DOHH2 (cell line): ENCODE measurements around the gene CLRN3.

ENCODE experiments used
- H3F3A ChIP-seq: fragments of 200-600 bp; sonication (generic), shearing (Covaris generic); 2 replicates; pipeline ENCODE4 v1.6.0; 2016; ENCODE audit warnings: antibody characterized with exemption, mild to moderate bottlenecking; ENCODE audit not compliant: control insufficient read depth, insufficient read depth
- H3K27ac ChIP-seq: fragments of 200-600 bp; sonication (generic); 2 replicates; pipeline ENCODE4 v1.5.1; 2014; ENCODE audit warnings: low read depth, mild to moderate bottlenecking, low read length, moderate library complexity
- H3K27me3 ChIP-seq: fragments of 200-600 bp; sonication (generic); 2 replicates; pipeline ENCODE4 v1.6.1; 2014; ENCODE audit warnings: mild to moderate bottlenecking, low read length, mixed read lengths; ENCODE audit not compliant: control insufficient read depth
- H3K36me3 ChIP-seq: fragments of 200-600 bp; sonication (generic); 2 replicates; pipeline ENCODE4 v1.6.1; 2014; ENCODE audit warnings: mild to moderate bottlenecking, low read length, moderate library complexity, mixed read lengths; ENCODE audit not compliant: control insufficient read depth
- H3K4me1 ChIP-seq: fragments of 200-600 bp; sonication (generic); 2 replicates; pipeline ENCODE4 v1.6.1; 2014; ENCODE audit warnings: mild to moderate bottlenecking, low read length, mixed read lengths; ENCODE audit not compliant: control insufficient read depth
- H3K4me2 ChIP-seq: fragments of 200-600 bp; sonication (generic); 2 replicates; pipeline ENCODE4 v1.6.0; 2014; ENCODE audit warnings: mild to moderate bottlenecking, low read length, moderate library complexity
- H3K4me3 ChIP-seq: fragments of 200-600 bp; sonication (generic); 2 replicates; pipeline ENCODE4 v1.5.1; 2014; ENCODE audit warnings: mild to moderate bottlenecking, low read length, mixed read lengths
- H3K79me2 ChIP-seq: fragments of 200-600 bp; sonication (generic); 2 replicates; pipeline ENCODE4 v1.6.1; 2014; ENCODE audit warnings: mild to moderate bottlenecking, low read length, mixed read lengths; ENCODE audit not compliant: control insufficient read depth
- H3K9me2 ChIP-seq: fragments of 200-600 bp; sonication (generic); replicated peaks from 2 replicates; pipeline ENCODE4 v1.6.1; 2014; ENCODE audit warnings: mild to moderate bottlenecking, low read length, mixed read lengths; ENCODE audit not compliant: control insufficient read depth
- H3K9me3 ChIP-seq: fragments of 200-600 bp; sonication (generic); 2 replicates; pipeline ENCODE4 v1.6.1; 2014; ENCODE audit warnings: antibody characterized with exemption, low read length, mixed read lengths; ENCODE audit not compliant: control insufficient read depth, insufficient read depth
- H4K20me1 ChIP-seq: fragments of 200-600 bp; sonication (generic); 2 replicates; pipeline ENCODE4 v1.6.0; 2014; ENCODE audit warnings: low read depth, mild to moderate bottlenecking, antibody characterized with exemption, low read length, moderate library complexity; ENCODE audit not compliant: control insufficient read depth, insufficient read depth
- CTCF ChIP-seq: fragments of 200-600 bp; sonication (generic); IDR thresholded peaks from one replicate; pipeline ENCODE4 v1.5.1; 2014; ENCODE audit warnings: antibody characterized with exemption, mild to moderate bottlenecking, low read depth, low read length; ENCODE audit not compliant: poor library complexity, severe bottlenecking
- EZH2phosphoT487 ChIP-seq: fragments of 200-600 bp; sonication (generic); IDR thresholded peaks from 2 replicates; pipeline ENCODE4 v1.6.1; 2017; ENCODE audit warnings: borderline replicate concordance, mild to moderate bottlenecking, antibody characterized with exemption, low read length, moderate library complexity, mixed read lengths

Gene CLRN3

GRCh38 chr10:127933271-127933670 is 40.5 kb upstream of the CLRN3 start:
- H3K27ac ChIP-seq, result no peak overlapping the region
- no peaks in the 10 kb centered on the region for H3K79me2 ChIP-seq
- H3K9me2 ChIP-seq, result no peaks in the 10 kb centered on the region
- peaks cover 6% of the 10 kb centered on the region; the same call in 1 of the 2 replicates for H3K27me3 ChIP-seq
- no peaks in the 10 kb centered on the region for H3F3A ChIP-seq
- no peaks in the 10 kb centered on the region for H3K4me1 ChIP-seq
- no peaks in the 10 kb centered on the region for H4K20me1 ChIP-seq
- H3K4me3 ChIP-seq, result no peak overlapping the region
- no peaks in the 10 kb centered on the region for H3K9me3 ChIP-seq
- H3K36me3 ChIP-seq, result no peaks in the 10 kb centered on the region
- no peak for TF ChIP-seq EZH2phosphoT487
- no peak overlapping the region for H3K4me2 ChIP-seq

DNA sequence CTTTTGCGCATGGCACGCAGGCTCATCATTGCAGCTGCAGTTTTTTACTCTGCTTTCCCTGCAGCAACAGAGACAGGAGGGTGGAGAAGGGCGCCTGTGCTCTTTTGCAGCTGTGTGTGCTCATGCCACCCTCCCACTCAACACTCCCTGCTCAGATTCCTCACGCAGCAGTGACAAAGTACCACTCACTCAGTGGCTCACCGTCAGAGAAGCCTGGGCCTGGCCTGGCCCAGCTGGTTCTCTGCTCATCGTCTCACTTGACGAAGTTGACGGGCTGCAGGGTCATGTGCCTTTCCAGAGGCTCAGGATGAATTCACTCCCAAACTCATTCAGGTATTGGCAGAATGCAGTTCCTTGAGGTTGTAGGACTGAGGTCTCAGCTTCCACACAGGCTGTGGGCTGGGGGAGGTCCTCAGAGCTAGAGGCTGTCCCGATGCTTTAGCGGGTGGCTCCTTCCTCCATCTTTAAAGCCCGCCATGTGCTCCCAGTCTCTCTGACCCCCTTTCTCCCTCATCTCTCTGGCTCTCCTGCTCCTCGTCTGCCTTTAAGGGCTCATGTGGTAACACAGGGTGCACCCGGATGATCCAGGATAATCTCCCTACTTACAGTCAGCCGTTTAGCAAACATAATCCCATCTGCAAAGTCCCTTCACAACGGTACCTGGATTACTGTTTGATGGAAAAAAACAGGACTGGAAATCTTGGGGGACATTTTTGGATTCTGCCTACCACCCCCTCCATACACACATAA is 40.0 kb upstream of the CLRN3 start:
- Histone ChIP-seq H3K27ac (no peak overlapping the region), H3K79me2 (no peaks in the 10 kb centered on the region), H3K4me3 (no peak overlapping the region), H3K4me1 (no peaks in the 10 kb centered on the region), H3K4me2 (no peak overlapping the region), H3K9me3 (no peaks in the 10 kb centered on the region), H3K36me3 (no peaks in the 10 kb centered on the region), H3K27me3 (peaks cover 3% of the 10 kb centered on the region; the same call in 1 of the 2 replicates), H4K20me1 (no peaks in the 10 kb centered on the region), H3F3A (no peaks in the 10 kb centered on the region), H3K9me2 (no peaks in the 10 kb centered on the region)
- TF ChIP-seq CTCF (no peak), EZH2phosphoT487 (no peak)

- TF ChIP-seq CTCF (no peak), EZH2phosphoT487 (no peak)
- H3K27ac ChIP-seq, result no peak overlapping the region
- H3K4me3 ChIP-seq, result no peak overlapping the region
- no peaks in the 10 kb centered on the region for H4K20me1 ChIP-seq
- H3K79me2 ChIP-seq, result no peaks in the 10 kb centered on the region
- H3F3A ChIP-seq, result no peaks in the 10 kb centered on the region
- H3K36me3 ChIP-seq, result no peaks in the 10 kb centered on the region
- no peaks in the 10 kb centered on the region for H3K9me3 ChIP-seq
- no peaks in the 10 kb centered on the region for H3K4me1 ChIP-seq
- H3K4me2 ChIP-seq, result no peak overlapping the region
- H3K9me2 ChIP-seq, result no peaks in the 10 kb centered on the region
- H3K27me3 ChIP-seq, result no peaks in the 10 kb centered on the region
These were observed 35.5 kb upstream of the CLRN3 start for GRCh38 chr10:127928021-127928806.

DNA sequence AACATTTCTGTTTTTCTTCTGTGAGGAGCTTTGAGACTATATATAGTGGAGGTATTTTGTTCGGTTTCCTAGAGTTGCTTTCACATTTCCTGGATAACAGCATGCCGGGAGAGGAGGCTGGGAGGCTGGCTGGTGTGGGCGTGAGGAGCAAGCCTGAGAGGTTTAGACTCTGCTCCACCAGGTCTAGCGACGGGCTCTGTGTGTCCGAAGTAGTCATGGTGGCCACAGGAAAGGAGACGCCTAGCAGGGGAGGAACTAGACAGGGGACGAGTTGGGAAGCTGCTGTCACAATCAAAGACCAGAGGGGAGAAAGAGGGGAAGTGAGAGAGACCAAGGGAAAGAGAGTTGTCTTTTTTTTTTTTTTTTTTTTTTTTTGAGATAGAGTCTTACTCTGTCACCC is 33.7 kb upstream of the CLRN3 start:
- Histone ChIP-seq H3F3A (no peaks in the 10 kb centered on the region), H3K9me3 (no peaks in the 10 kb centered on the region), H3K27me3 (no peaks in the 10 kb centered on the region), H4K20me1 (no peaks in the 10 kb centered on the region), H3K27ac (no peak overlapping the region), H3K4me3 (no peak overlapping the region), H3K4me1 (peaks cover 4% of the 10 kb centered on the region; the same call in 1 of the 2 replicates), H3K79me2 (no peaks in the 10 kb centered on the region), H3K36me3 (no peaks in the 10 kb centered on the region), H3K9me2 (no peaks in the 10 kb centered on the region), H3K4me2 (no peak overlapping the region)
- TF ChIP-seq EZH2phosphoT487 (no peak), CTCF (no peak)
